ENCODE data around the gene RTBDN. TPM values are rescaled to one million over a fixed set of nuclear protein-coding genes. Genes with fewer than 3 reads are reported as not detected.

RTBDN gene
- total RNA-seq = not detected

DNA sequence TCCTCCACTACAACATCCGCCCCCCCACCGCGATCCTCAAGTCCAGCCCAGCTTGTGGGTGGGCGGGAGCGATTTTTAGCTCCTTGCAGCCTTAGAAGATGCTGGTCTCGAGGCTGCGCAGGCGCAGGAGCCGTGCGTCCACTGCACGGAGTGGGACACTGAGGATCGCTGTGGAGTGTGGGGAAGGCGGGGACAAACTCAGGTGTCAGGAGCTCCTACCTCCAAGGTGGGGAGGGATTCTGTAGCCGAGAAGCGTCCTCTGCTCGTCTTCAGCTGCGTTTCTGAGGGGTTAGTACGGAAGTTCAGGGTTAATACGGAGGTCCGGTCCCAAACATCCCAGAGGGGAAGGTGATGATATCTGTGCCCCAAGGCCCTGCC is at the start of gene RTBDN:
TSS of gene RTBDN (minus strand) at position 14 of the 378 bp plus-strand sequence. CDS start 4,600 bp downstream, outside the sequence.
- Mint-ChIP-seq H3K36me3 (ENCODE audit: insufficient read depth) (no peaks in the 10 kb centered on the region), H3K4me1 (ENCODE audit: low read depth) (peaks cover 28% of the 10 kb centered on the region), H3K27me3 (ENCODE audit: low read depth) (peaks cover 81% of the 10 kb centered on the region), H3K9me3 (no peaks in the 10 kb centered on the region), H3K4me3 (peak within 1 kb of the TSS; percentile 44)
- DNase-seq (no peak), ATAC-seq (no peak)

DNA sequence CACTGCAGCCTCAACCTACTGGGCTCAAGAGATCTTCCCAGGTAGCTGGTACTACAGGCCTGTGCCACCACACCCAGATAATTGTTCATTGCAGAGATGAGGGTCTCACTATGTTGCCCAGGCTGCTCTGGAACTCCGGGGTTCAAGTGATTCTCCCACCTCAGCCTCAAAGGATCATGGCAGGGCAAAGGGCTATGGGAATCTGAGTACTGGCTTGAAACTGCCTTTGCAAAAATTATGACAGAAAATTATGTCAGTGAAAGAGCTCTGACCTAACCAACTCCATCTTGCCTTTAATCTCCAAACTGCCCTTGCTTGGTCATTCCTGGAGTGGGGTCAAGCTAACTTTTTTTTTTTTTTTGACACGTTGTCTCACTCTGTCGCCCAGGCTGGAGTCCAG is 48.2 kb upstream of the RTBDN start:
- peaks cover 23% of the 10 kb centered on the region for H3K4me1 Mint-ChIP-seq (ENCODE audit: low read depth)
- DNase-seq = no peak
- peak overlapping the region; percentile 86 for H3K4me3 Mint-ChIP-seq
- H3K36me3 Mint-ChIP-seq (ENCODE audit: insufficient read depth) = peaks cover 2% of the 10 kb centered on the region
- H3K27me3 Mint-ChIP-seq (ENCODE audit: low read depth) = no peaks in the 10 kb centered on the region
- no peak for ATAC-seq
- H3K9me3 Mint-ChIP-seq = no peaks in the 10 kb centered on the region

DNA sequence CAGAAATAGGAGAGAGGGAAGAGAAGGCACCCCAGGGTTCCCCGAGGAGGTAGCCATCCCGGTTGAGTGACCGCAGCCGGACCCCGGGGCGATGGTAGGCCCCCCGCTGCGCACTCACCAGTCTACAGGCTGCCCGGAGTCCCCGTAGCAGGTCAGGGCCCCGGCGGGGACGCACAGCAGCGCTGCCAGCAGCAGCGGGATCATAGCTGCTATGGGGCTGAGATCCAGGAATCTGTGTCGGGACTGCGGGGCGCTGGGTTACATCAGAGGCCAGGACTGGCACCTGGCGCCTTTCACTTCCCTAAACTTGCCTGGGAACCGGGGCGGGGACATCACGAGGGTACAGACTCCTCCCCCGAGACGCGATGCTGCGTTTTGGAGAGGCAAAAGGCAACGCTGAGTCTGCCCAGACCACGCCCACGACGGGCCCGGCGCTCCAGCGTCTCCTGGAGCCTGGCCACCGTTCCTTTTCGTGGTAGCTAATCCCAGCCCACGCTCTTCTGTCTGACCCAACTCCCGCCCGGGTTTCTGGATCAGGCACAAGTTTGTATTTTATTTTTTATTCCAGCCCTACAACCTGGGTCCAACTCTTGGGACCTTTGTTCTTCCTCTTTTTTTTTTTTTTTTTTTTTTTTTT is 46.9 kb upstream of the RTBDN start, which contains the start of gene DNASE2:
TSS of gene DNASE2 (minus strand) at position 278 of the 637 bp plus-strand sequence. CDS start at position 204, 74 bp downstream.
- peaks cover 4% of the 10 kb centered on the region for H3K36me3 Mint-ChIP-seq (ENCODE audit: insufficient read depth)
- H3K9me3 Mint-ChIP-seq = no peaks in the 10 kb centered on the region
- H3K4me3 Mint-ChIP-seq = peak within 1 kb of the TSS; percentile 86
- ATAC-seq = peak; percentile 78 to 79
- H3K27me3 Mint-ChIP-seq (ENCODE audit: low read depth) = no peaks in the 10 kb centered on the region
- H3K4me1 Mint-ChIP-seq (ENCODE audit: low read depth) = peaks cover 21% of the 10 kb centered on the region
- peak; percentile 83 for DNase-seq

DNA sequence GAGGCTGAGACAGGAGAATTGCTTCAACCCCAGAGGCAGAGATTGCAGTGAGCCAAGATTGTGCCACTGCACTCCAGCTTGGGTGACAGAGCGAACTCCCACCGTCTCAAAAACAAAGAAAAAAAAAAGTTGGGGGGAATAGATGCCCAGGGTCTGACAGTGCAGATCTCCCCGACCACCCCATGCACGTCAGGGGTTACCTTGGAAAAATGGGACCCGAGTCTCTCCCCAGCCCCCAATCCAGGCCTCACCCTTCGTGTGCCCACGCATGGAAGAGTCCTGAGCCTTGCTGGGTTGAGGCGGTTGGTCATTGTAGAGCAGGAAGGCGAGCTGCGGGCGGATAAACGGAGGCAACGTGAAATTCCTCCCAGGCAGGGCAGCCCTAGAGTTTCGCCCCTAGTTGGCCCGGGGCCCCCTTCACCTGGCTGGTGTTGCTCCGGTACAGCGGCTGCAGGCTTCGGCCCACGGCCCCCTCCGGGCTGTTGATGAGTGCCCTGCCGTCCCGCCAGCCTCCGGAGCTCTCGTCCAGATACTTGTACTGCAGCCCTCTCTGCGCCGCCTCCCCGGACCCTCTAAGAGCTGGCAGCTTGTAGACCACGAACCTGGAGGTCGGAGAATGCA is 46.3 kb upstream of the RTBDN start:
- no peaks in the 10 kb centered on the region for H3K9me3 Mint-ChIP-seq
- ATAC-seq (peak; percentile 1 to 4), DNase-seq (no peak)
- H3K27me3 Mint-ChIP-seq (ENCODE audit: low read depth) = no peaks in the 10 kb centered on the region
- H3K36me3 Mint-ChIP-seq (ENCODE audit: insufficient read depth) = peaks cover 4% of the 10 kb centered on the region
- H3K4me1 Mint-ChIP-seq (ENCODE audit: low read depth) = peaks cover 21% of the 10 kb centered on the region
- peak overlapping the region; percentile 86 for H3K4me3 Mint-ChIP-seq

DNA sequence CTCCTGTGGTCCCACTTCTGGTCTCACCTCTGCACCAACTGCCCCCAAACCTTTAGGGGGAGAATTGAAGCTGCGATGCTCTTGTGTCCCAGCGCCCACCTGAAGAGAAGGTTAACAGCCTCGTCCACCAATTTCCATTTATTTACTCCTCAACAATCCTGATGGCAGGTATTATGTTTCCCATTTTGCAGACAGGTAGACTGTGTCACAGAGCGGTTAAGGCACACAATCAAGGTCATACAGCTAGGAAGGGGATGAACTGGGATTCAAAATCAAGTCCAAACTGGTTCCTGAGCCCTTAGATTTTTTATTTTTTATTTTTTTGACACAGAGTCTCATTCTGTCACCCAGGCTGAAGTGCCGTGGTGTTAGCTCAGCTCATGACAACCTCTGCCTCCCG is 40.7 kb upstream of the RTBDN start:
- no peak overlapping the region for H3K4me3 Mint-ChIP-seq
- peaks cover 5% of the 10 kb centered on the region for H3K4me1 Mint-ChIP-seq (ENCODE audit: low read depth)
- no peaks in the 10 kb centered on the region for H3K27me3 Mint-ChIP-seq (ENCODE audit: low read depth)
- DNase-seq (no peak), ATAC-seq (no peak)
- H3K36me3 Mint-ChIP-seq (ENCODE audit: insufficient read depth) = peaks cover 12% of the 10 kb centered on the region
- no peaks in the 10 kb centered on the region for H3K9me3 Mint-ChIP-seq

DNA sequence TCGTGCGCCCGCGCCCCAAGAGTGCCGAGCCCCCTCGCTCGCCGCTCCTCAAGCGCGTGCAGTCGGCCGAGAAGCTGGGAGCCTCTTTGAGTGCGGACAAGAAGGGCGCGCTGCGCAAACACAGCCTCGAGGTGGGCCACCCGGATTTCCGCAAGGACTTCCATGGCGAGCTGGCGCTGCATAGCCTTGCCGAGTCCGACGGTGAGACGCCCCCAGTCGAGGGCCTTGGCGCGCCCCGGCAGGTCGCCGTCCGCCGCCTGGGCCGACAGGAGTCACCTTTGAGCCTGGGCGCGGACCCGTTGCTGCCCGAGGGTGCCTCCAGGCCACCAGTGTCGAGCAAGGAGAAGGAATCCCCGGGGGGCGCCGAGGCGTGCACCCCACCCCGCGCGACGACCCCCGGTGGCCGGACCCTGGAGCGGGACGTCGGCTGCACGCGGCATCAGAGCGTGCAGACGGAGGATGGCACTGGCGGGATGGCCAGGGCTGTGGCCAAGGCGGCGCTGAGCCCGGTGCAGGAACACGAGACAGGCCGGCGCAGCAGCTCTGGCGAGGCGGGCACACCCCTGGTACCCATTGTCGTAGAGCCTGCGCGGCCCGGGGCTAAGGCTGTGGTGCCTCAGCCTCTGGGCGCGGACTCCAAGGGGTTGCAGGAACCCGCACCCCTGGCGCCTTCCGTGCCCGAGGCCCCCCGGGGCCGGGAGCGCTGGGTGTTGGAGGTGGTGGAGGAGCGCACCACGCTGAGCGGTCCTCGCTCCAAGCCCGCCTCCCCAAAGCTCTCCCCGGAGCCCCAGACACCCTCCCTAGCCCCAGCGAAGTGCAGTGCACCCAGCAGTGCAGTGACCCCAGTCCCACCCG is 39.7 kb upstream of the RTBDN start:
- Mint-ChIP-seq H3K4me1 (ENCODE audit: low read depth) (no peaks in the 10 kb centered on the region), H3K4me3 (no peak overlapping the region), H3K27me3 (ENCODE audit: low read depth) (no peaks in the 10 kb centered on the region), H3K9me3 (no peaks in the 10 kb centered on the region), H3K36me3 (ENCODE audit: insufficient read depth) (peaks cover 12% of the 10 kb centered on the region)
- ATAC-seq (no peak), DNase-seq (no peak)

DNA sequence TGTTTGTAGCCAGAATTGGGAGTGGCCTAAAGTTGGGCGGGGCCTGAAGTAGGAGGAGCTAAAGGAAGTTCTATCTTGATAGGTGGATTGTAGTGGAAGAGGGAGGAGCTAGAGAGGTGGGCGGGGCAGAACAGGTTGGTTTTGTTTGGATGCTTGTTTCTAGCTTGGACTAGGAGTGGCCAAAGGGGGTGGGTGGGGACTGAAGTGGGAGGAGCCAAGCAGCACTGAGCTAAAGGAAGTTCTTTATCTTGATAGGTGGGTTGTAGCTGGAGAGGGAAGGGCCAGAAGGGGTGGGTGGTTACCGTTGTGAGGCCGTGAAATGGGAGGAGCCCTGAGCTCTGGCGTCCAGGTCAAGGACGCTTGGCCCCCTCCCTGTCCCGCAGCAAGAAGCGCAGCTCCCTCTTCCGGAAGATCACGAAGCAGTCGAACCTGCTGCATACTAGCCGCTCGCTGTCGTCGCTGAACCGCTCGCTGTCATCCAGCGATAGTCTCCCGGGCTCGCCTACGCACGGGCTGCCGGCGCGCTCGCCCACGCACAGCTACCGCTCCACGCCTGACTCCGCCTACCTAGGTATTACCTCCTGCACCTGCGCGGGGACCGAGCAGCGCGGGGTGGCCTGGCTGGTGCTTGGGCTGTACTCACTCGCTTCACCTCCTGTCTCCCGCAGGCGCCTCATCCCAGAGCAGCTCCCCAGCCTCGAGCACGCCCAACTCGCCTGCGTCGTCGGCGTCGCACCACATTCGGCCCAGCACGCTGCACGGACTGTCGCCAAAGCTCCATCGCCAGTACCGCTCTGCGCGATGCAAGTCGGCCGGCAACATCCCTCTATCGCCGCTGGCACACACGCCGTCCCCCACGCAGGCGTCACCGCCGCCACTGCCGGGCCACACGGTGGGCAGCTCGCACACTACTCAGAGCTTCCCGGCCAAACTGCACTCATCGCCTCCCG is 38.8 kb upstream of the RTBDN start:
- Mint-ChIP-seq H3K4me1 (ENCODE audit: low read depth) (no peaks in the 10 kb centered on the region), H3K4me3 (no peak overlapping the region), H3K27me3 (ENCODE audit: low read depth) (peaks cover 1% of the 10 kb centered on the region), H3K9me3 (no peaks in the 10 kb centered on the region), H3K36me3 (ENCODE audit: insufficient read depth) (peaks cover 12% of the 10 kb centered on the region)
- peak; percentile 62 for DNase-seq
- peak; percentile 77 to 82 for ATAC-seq

DNA sequence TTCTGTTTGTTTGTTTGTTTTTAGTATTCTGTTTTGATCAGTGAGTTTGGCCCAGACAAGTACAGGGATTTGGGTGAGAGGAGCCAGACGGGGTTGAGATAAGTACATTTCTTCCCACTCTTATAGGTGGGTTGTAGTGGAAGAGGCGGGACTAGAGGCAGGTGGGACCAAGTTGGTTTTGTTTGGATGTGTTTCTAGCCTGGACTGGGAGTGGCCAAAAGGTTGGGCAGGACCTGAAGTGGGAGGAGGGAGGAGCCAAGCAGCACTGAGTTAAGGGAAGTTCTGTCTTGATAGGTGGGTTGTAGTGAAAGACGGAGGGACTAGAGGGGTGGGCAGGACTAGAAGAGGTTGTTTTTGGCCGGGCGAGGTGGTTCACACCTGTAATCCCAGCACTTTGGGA is 37.9 kb upstream of the RTBDN start:
- no peak for DNase-seq
- Mint-ChIP-seq H3K4me1 (ENCODE audit: low read depth) (peaks cover 1% of the 10 kb centered on the region), H3K36me3 (ENCODE audit: insufficient read depth) (peaks cover 9% of the 10 kb centered on the region), H3K4me3 (no peak overlapping the region), H3K9me3 (no peaks in the 10 kb centered on the region), H3K27me3 (ENCODE audit: low read depth) (peaks cover 3% of the 10 kb centered on the region)
- ATAC-seq = no peak

DNA sequence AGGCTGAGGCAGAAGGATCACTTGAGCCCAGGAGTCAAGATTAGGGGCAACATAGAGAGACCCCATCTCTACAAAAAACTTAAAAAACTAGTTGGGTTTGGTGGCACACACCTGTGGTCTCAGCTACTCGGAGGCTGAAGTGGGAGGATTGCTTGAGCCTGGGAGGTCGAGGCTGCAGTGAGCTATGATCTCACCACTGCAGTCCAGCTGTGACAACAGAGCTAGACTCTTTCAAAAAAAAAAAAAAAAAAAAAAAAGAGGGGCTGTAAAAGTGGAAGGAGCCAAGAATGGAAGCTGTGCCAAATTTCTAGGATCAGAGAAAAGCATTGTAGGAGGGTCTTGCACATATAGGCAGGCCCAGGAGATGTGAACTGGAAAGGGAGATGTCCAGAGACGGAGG is 37.3 kb upstream of the RTBDN start:
- Mint-ChIP-seq H3K36me3 (ENCODE audit: insufficient read depth) (peaks cover 7% of the 10 kb centered on the region), H3K4me1 (ENCODE audit: low read depth) (peaks cover 6% of the 10 kb centered on the region), H3K9me3 (no peaks in the 10 kb centered on the region), H3K4me3 (no peak overlapping the region), H3K27me3 (ENCODE audit: low read depth) (peaks cover 5% of the 10 kb centered on the region)
- ATAC-seq (no peak), DNase-seq (no peak)

DNA sequence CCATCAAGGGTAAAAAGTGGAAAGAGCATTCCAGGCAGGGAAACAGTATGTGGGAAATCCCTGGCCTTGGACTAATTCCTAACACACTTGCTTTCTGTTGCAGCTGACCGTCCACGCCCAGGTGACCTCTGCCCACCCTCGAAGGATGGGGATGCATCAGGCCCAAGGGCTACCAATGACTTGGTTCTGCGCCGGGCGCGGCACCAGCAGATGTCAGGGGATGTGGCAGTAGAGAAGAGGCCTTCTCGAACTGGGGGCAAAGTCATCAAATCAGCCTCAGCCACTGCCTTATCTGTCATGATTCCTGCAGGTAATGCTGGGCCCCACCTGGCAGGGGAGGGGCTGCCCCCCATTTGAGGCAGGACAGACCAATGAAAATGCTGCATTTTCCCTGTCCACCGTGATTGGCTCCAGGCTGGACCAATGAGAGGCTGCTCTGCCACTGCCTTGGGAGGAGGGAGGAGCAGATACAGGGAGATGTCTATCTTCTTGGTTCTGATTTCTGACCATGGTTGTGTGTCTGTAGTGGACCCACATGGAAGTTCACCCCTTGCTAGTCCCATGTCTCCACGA is 34.2 kb upstream of the RTBDN start:
- ATAC-seq = no peak
- no peak for DNase-seq
- peaks cover 7% of the 10 kb centered on the region for H3K4me1 Mint-ChIP-seq (ENCODE audit: low read depth)

DNA sequence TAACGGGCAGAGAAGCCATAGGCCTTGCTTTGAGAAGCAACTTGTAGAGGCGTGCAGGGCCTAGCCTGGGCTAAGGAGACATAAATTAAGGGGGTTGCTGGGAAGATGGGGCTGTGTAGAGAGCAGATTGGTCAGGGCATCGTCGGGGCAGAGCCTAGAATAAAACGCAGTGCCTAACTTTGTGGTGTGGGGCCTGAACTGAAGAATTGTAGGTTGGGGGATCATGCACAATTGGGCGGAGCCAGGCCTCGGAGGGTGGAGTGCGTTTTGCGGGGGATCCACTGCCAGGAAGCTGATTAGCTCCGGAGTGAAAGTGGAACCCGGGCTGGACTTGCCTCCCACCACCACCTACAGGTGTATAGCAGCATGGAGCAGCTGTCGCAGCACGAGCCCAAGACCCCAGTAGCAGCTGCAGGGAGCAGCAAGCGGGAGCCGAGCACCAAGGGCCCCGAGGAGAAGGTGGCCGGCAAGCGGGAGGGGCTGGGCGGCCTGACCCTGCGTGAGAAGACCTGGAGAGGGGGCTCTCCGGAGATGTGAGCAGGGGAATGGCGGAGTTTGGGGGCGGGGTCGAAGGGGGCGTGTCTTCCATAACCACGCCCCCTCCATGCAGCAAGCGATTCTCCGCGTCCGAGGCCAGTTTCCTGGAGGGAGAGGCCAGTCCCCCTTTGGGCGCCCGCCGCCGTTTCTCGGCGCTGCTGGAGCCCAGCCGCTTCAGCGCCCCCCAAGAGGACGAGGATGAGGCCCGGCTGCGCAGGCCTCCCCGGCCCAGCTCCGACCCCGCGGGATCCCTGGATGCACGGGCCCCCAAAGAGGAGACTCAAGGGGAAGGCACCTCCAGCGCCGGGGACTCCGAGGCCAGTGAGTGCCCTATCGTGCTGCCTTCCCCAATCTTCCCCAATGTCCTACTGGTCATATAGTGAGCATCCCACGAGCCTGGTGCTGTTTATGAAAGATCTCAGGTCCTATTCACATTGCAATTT is 33.0 kb upstream of the RTBDN start:
- H3K4me1 Mint-ChIP-seq (ENCODE audit: low read depth) = peaks cover 7% of the 10 kb centered on the region
- ATAC-seq = peak; percentile 80 to 87
- peak overlapping the region; percentile 67 for H3K4me3 Mint-ChIP-seq
- no peaks in the 10 kb centered on the region for H3K9me3 Mint-ChIP-seq
- H3K36me3 Mint-ChIP-seq (ENCODE audit: insufficient read depth) = peaks cover 3% of the 10 kb centered on the region
- H3K27me3 Mint-ChIP-seq (ENCODE audit: low read depth) = peaks cover 11% of the 10 kb centered on the region
- DNase-seq = peak; percentile 51

More for the DNA sequence above, 34.2 kb upstream of the RTBDN start:
- H3K27me3 Mint-ChIP-seq (ENCODE audit: low read depth) = peaks cover 11% of the 10 kb centered on the region
- peaks cover 3% of the 10 kb centered on the region for H3K36me3 Mint-ChIP-seq (ENCODE audit: insufficient read depth)
- peak overlapping the region; percentile 29 for H3K4me3 Mint-ChIP-seq
- no peaks in the 10 kb centered on the region for H3K9me3 Mint-ChIP-seq

DNA sequence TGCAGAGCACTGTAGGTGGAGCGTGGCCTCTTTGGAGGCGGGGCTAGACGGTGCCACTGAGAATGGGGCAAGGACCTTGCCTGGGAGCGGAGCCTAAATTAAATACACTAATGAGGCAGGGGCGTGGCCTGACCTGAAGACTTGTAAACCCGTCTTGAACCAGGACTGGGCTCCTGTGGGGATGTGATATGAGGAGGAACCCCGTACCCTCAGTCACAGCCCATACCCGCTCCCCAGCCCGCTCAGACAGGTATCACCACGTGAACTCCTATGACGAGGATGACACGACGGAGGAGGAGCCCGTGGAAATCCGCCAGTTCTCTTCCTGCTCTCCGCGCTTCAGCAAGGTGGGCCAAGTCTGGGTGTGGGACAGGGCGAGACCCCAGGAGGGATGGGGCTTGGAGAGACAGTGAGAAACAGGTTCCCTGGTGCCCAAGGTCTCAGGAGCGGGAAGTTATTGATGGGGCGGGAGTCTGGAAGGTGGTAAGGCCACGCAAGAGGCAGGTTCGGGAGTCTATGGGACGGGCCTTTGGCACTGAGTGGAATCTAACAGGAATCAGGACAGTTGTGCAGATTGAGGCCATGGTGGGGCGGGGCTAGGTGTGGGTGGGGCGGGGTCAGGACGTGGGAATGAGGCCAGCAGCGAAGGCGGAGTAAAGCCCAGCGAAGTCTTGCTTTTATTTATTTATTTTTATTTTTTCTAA is 32.2 kb upstream of the RTBDN start:
- H3K27me3 Mint-ChIP-seq (ENCODE audit: low read depth) = peaks cover 11% of the 10 kb centered on the region
- no peak for DNase-seq
- peak overlapping the region; percentile 67 for H3K4me3 Mint-ChIP-seq
- no peaks in the 10 kb centered on the region for H3K36me3 Mint-ChIP-seq (ENCODE audit: insufficient read depth)
- no peaks in the 10 kb centered on the region for H3K9me3 Mint-ChIP-seq
- peaks cover 7% of the 10 kb centered on the region for H3K4me1 Mint-ChIP-seq (ENCODE audit: low read depth)
- no peak for ATAC-seq

All from activated T-cell treated with anti-CD3 and anti-CD28 coated beads, Interleukin-2, amount 50 U/mL, for 4 hours (primary cell).